Neuronal stem cell (in vitro differentiated cells): ENCODE results near the gene CDH20.

Experiments
- DNase-seq: peaks from one replicate; pipeline ENCODE4 v3.0.0-alpha.2; 2013; ENCODE audit warnings: low spot score
- H2AFZ ChIP-seq: one replicate; pipeline ENCODE4 v1.6.1; 2013; ENCODE audit warnings: mild to moderate bottlenecking, low read length, inconsistent platforms
- H2AK5ac ChIP-seq: 2 replicates; pipeline ENCODE4 v1.6.1; 2013; ENCODE audit warnings: low read depth, mild to moderate bottlenecking, inconsistent platforms, low read length, moderate library complexity, mixed read lengths
- H2BK120ac ChIP-seq: 2 replicates; pipeline ENCODE4 v1.6.1; 2013; ENCODE audit warnings: low read depth, mild to moderate bottlenecking, inconsistent platforms, low read length, moderate library complexity, mixed read lengths
- H2BK12ac ChIP-seq: one replicate; pipeline ENCODE4 v1.6.1; 2013; ENCODE audit warnings: low read length, inconsistent platforms
- H2BK15ac ChIP-seq: 2 replicates; pipeline ENCODE4 v1.6.1; 2013; ENCODE audit warnings: mild to moderate bottlenecking, low read length, inconsistent platforms, mixed read lengths
- H2BK5ac ChIP-seq: one replicate; pipeline ENCODE4 v1.6.1; 2013; ENCODE audit warnings: inconsistent platforms, mild to moderate bottlenecking, low read length, moderate library complexity
- H3K14ac ChIP-seq: one replicate; pipeline ENCODE4 v1.6.1; 2013; ENCODE audit warnings: low read length, inconsistent platforms
- H3K18ac ChIP-seq: 2 replicates; pipeline ENCODE4 v1.6.1; 2013; ENCODE audit warnings: low read length, inconsistent platforms
- H3K23ac ChIP-seq: 2 replicates; pipeline ENCODE4 v1.6.1; 2013; ENCODE audit warnings: low read depth, mild to moderate bottlenecking, mixed read lengths, low read length, inconsistent platforms; ENCODE audit not compliant: poor library complexity
- H3K27ac ChIP-seq: replicated peaks from 3 replicates; pipeline ENCODE4 v1.5.1; 2013; ENCODE audit warnings: low read length, inconsistent platforms
- H3K27me3 ChIP-seq, 3 experiments: 2 replicates each; pipeline ENCODE4 v1.6.1; 2013; ENCODE audit warnings: low read length in 3 of 3, mild to moderate bottlenecking in 2 of 3, inconsistent platforms in 1 of 3, low read depth in 1 of 3, mixed read lengths in 1 of 3, moderate library complexity in 1 of 3; ENCODE audit not compliant: control insufficient read depth in 3 of 3, insufficient read depth in 3 of 3
- H3K36me3 ChIP-seq, 2 donors: replicated peaks in 1 of 2; 2 replicates each; pipeline ENCODE4 v1.6.1; 2013; ENCODE audit warnings: low read length in 2 of 2; ENCODE audit not compliant: control insufficient read depth in 2 of 2, insufficient read depth in 2 of 2
- H3K4ac ChIP-seq: 2 replicates; pipeline ENCODE4 v1.6.1; 2013; ENCODE audit warnings: inconsistent platforms, mild to moderate bottlenecking, low read length, moderate library complexity
- H3K4me1 ChIP-seq, 2 donors: 1 replicate in 1 of 2; 2 replicates in 1 of 2; pipeline ENCODE4 v1.6.1; 2013; ENCODE audit warnings: low read length in 2 of 2, low read depth in 1 of 2; ENCODE audit not compliant: control insufficient read depth in 2 of 2, insufficient read depth in 1 of 2
- H3K4me2 ChIP-seq: one replicate; pipeline ENCODE4 v1.6.1; 2013; ENCODE audit warnings: mild to moderate bottlenecking, low read length, inconsistent platforms; ENCODE audit not compliant: insufficient read depth, poor library complexity, severe bottlenecking
- H3K4me3 ChIP-seq, 2 donors: 2 replicates each; pipeline ENCODE4 v1.5.1; 2013; ENCODE audit warnings: low read length in 2 of 2, mild to moderate bottlenecking in 2 of 2, inconsistent platforms in 1 of 2, moderate library complexity in 1 of 2
- H3K79me1 ChIP-seq: one replicate; pipeline ENCODE4 v1.6.1; 2013; ENCODE audit warnings: low read depth, mild to moderate bottlenecking, inconsistent platforms, low read length, moderate library complexity
- H3K9ac ChIP-seq: one replicate; pipeline ENCODE4 v1.6.1; 2013; ENCODE audit warnings: mild to moderate bottlenecking, low read depth, low read length, inconsistent platforms; ENCODE audit not compliant: poor library complexity
- H3K9me3 ChIP-seq, 2 donors: replicated peaks in 1 of 2; 2 replicates each; pipeline versions ENCODE3 to v1.6.1; 2013; ENCODE audit warnings: low read length in 2 of 2, mild to moderate bottlenecking in 2 of 2, inconsistent platforms in 1 of 2, low read depth in 1 of 2, mixed read lengths in 1 of 2, moderate library complexity in 1 of 2; ENCODE audit not compliant: control insufficient read depth in 2 of 2, insufficient read depth in 1 of 2
- H4K8ac ChIP-seq: one replicate; pipeline ENCODE4 v1.6.1; 2013; ENCODE audit warnings: low read depth, mild to moderate bottlenecking, inconsistent platforms, low read length, moderate library complexity
- H4K91ac ChIP-seq: one replicate; pipeline ENCODE4 v1.6.1; 2013; ENCODE audit warnings: low read length, low read depth, mild to moderate bottlenecking, inconsistent platforms; ENCODE audit not compliant: poor library complexity
- WGBS, 2 donors: extraction: QIAGEN DNeasy Blood & Tissue Kit; methylation state at CpG; one replicate each; pipeline ENCODE4 v1.1.7; 2013; ENCODE audit warnings: missing lambda C conversion rate in 2 of 2, mixed read lengths in 1 of 2; ENCODE audit not compliant: insufficient read length in 2 of 2, insufficient replicate concordance in 1 of 2; ENCODE audit errors: extremely low coverage in 2 of 2; 5-methylcytosine and 5-hydroxymethylcytosine counted together

The CDH20 gene

DNA sequence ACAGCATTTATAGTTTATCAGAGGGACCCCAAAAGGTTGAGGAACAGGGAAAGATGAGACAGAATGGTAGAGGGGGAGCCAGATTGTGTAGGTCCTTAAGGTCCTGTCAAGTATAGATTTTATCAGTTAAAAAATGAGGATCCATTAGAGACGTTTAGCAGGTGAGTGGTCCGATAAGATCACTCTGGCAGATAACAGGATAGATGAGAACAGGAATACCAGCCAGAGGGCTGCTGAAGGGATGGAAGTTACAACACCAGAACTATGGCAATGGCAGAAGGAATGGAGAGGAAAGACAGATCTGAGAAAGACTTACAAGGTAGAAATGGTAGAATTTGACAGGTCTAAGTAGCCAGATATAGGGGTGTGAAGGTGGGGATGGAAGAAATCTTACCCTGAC, 141.7 kb downstream of the CDH20 start:
- no peak overlapping the region for H2BK15ac ChIP-seq
- no peak overlapping the region for H3K18ac ChIP-seq
- no peak overlapping the region for H2AFZ ChIP-seq
- no peak overlapping the region for H2BK5ac ChIP-seq
- WGBS, 2 donors = no CpG with 5 or more reads among the region's 2 CpGs
- no peak overlapping the region for H4K91ac ChIP-seq
- H3K27ac ChIP-seq = no peak overlapping the region
- no peak overlapping the region for H4K8ac ChIP-seq
- no peak overlapping the region for H3K23ac ChIP-seq
- DNase-seq = no peak
- H3K4me3 ChIP-seq = no peak overlapping the region
- no peak overlapping the region for H3K14ac ChIP-seq
- no peaks in the 10 kb centered on the region for H3K27me3 ChIP-seq
- no peak overlapping the region for H2BK120ac ChIP-seq
- no peak overlapping the region for H3K4ac ChIP-seq
- no peak overlapping the region for H2BK12ac ChIP-seq
- H3K4me2 ChIP-seq = no peak overlapping the region
- no peaks in the 10 kb centered on the region for H3K36me3 ChIP-seq
- no peaks in the 10 kb centered on the region for H3K79me1 ChIP-seq
- H3K4me1 ChIP-seq = peaks cover 13 to 21% of the 10 kb centered on the region in 2 donors
- no peaks in the 10 kb centered on the region for H3K9me3 ChIP-seq
- H3K9ac ChIP-seq = no peak overlapping the region
- H2AK5ac ChIP-seq = no peak overlapping the region

DNA sequence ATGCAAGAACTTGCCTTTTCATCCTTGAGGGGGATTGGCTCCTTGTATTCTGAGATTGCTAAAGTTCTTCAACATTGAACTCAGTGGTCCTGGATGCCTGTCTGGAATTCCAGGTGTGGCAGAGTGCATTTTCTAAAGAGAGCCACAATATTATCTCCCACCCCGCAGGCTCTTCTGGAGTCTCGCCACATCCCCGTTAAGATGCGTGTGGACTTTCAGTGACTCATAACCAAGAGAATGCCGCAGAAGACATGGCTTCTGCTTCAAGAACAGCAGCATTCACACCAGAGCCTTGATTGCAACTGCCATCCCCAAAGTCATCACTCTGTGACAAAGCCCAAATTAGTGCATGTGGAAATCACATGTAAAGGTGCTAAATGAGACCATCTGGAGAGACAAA, 142.7 kb downstream of the CDH20 start:
- Histone ChIP-seq H3K9ac (no peak overlapping the region), H2AK5ac (no peak overlapping the region), H2BK15ac (no peak overlapping the region), H3K4me1 (peaks cover 10 to 12% of the 10 kb centered on the region in 2 donors), H3K4ac (no peak overlapping the region), H4K91ac (no peak overlapping the region), H3K27ac (no peak overlapping the region), H3K14ac (no peak overlapping the region), H4K8ac (no peak overlapping the region), H2BK12ac (no peak overlapping the region), H3K4me2 (no peak overlapping the region), H2AFZ (no peak overlapping the region), H3K4me3 (no peak overlapping the region), H3K9me3 (no peaks in the 10 kb centered on the region), H3K27me3 (no peaks in the 10 kb centered on the region), H3K36me3 (no peaks in the 10 kb centered on the region), H2BK120ac (no peak overlapping the region), H2BK5ac (no peak overlapping the region), H3K79me1 (no peaks in the 10 kb centered on the region), H3K18ac (no peak overlapping the region), H3K23ac (no peak overlapping the region)
- no peak for DNase-seq
- WGBS, 2 donors = no CpG with 5 or more reads among the region's 5 CpGs

DNA sequence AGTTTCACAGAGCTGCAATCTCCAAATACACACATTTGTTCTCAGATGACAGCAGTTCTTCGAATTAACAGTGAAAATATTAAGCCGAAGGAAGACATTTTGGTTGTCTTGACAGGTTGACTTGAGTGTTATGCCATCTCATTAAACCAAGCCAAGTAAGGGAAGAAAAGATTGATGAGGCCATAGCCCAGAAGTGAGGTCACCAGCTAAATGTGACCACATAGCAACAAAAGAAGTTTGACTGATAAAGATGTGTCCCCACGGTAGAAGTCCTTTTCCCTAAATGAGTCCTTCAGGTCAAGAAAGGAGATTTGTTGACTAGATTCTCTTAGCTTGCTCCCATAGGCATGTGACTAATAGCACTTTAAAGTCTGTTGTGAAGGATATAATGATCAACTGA, 156.1 kb downstream of the CDH20 start:
- Histone ChIP-seq H3K36me3 (no peaks in the 10 kb centered on the region), H2BK5ac (no peak overlapping the region), H2BK120ac (no peak overlapping the region), H2BK12ac (no peak overlapping the region), H2BK15ac (no peak overlapping the region), H4K91ac (no peak overlapping the region), H3K23ac (no peak overlapping the region), H2AFZ (no peak overlapping the region), H3K4me1 (no peaks in the 10 kb centered on the region), H3K9me3 (no peaks in the 10 kb centered on the region), H2AK5ac (no peak overlapping the region), H3K4ac (no peak overlapping the region), H3K4me2 (no peak overlapping the region), H3K27me3 (no peaks in the 10 kb centered on the region), H3K9ac (no peak overlapping the region), H4K8ac (no peak overlapping the region), H3K79me1 (no peaks in the 10 kb centered on the region), H3K14ac (no peak overlapping the region), H3K27ac (no peak overlapping the region), H3K4me3 (no peak overlapping the region), H3K18ac (no peak overlapping the region)
- DNase-seq = no peak
- no CpG with 5 or more reads among the region's 3 CpGs for WGBS, 2 donors

DNA sequence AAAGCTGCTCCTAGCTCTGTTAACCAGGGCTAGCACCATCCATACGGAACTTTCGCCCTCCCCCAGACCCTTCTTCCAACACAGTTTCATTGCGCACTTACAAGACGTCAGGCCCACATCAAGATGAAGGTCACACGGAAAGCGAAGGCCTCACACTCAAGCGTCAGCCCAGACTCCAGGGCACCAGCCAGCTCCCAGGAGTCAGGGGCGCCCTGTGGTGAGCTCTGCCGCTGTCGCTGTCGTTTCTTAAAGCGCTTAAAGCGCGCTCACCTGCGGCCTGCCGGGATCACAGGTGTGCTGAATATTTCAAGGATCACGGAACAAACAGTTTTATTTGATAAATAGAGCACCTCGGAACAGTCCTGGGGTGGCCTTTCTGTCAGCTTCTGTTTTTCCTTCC, 163.1 kb downstream of the CDH20 start:
- Histone ChIP-seq H3K14ac (no peak overlapping the region), H3K36me3 (no peaks in the 10 kb centered on the region), H3K27me3 (no peaks in the 10 kb centered on the region), H2AK5ac (no peak overlapping the region), H3K18ac (no peak overlapping the region), H2BK15ac (no peak overlapping the region), H4K8ac (no peak overlapping the region), H4K91ac (no peak overlapping the region), H2BK12ac (no peak overlapping the region), H2BK5ac (no peak overlapping the region), H3K27ac (no peak overlapping the region), H2BK120ac (no peak overlapping the region), H2AFZ (no peak overlapping the region), H3K9me3 (no peaks in the 10 kb centered on the region), H3K79me1 (no peaks in the 10 kb centered on the region), H3K4me2 (no peak overlapping the region), H3K23ac (no peak overlapping the region), H3K9ac (no peak overlapping the region), H3K4me1 (no peaks in the 10 kb centered on the region), H3K4me3 (no peak overlapping the region), H3K4ac (no peak overlapping the region)
- no CpG with 5 or more reads among the region's 18 CpGs for WGBS, 2 donors
- DNase-seq = no peak
